Pulmonary artery endothelial cell (primary cell): ENCODE measurements around the gene AGGF1. TPM values are rescaled to one million over a fixed set of nuclear protein-coding genes. Genes with fewer than 3 reads are reported as not detected.
"Not testable (repeated sequence)": the region's sequence is repeated elsewhere in the genome, so short reads cannot be mapped to it uniquely, and the experiment has no call there.

Experiments used
- DNase-seq: peaks from one replicate; pipeline ENCODE4 v3.0.0-alpha.2; 2011; ENCODE audit warnings: low read depth, low spot score
- total RNA-seq: library from RNA; depleted of rRNA; stranded (reverse); fragments of >200 nt; gene quantifications from 2 replicates; pipeline ENCODE4 v1.2.3, GENCODE V29; 2014

AGGF1 gene
- total RNA-seq, 1 donor from 2014 or later: 23.1 TPM

DNA sequence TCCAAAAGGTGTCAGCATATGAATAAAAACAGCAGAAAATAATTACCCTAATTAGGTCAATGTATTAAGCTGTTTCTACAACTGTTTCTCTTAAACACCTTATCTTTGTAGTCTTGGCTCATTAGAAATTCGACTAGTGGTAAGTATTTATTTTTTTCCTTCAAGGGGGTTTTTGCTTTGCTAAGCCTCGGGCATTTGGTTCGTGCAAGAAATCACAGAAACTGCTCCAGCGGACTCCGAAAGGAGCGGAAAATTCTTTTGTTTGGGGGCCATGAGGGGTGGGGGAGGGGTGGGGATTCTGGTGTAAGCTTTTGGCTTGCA, 56.1 kb downstream of the AGGF1 start:
- DNase-seq: no peak

DNA sequence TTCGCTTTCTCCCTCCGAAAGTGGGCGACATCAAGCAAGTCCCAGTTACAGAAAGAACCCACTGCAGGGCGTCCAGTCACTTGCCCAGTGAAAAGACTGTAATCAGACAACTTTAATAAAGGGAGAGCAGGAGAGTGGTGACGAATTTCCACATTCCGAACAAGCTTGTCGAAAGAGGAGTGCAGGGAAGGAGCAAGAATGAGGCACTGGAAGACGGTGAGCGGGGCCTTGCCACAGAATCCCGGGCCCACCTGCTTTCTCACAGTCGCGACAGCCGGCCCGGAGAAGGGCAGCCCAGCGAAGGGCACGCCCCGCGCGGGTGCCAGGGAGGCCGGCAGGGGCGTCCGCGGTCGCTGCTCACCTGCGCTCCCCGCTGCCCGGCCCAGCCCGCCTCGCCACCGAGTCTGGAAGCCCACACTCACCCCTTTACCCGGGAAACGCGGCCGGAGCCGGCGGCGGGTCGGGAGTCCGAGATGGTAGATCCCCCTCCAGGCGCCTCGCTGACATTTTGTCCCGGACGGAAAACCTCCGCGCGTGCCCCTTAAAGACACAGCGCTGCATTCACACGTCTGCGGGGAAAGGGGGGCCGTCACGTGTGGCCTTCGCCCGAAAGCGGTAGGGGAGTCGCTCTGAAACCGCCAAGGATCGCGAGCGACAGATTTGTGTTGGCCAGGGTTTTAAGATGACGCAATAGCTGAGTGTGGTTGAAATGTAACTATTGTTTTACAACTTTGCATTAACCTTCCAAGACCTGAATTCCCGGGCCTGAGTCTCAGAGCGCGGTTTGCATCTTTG, 56.7 kb downstream of the AGGF1 start, which contains the start of gene ZBED3:
Gene ZBED3 (minus strand): TSS at position 597 of the 795 bp plus-strand sequence. CDS start 9,407 bp downstream, outside the sequence.
- DNase-seq: peak; percentile 41

DNA sequence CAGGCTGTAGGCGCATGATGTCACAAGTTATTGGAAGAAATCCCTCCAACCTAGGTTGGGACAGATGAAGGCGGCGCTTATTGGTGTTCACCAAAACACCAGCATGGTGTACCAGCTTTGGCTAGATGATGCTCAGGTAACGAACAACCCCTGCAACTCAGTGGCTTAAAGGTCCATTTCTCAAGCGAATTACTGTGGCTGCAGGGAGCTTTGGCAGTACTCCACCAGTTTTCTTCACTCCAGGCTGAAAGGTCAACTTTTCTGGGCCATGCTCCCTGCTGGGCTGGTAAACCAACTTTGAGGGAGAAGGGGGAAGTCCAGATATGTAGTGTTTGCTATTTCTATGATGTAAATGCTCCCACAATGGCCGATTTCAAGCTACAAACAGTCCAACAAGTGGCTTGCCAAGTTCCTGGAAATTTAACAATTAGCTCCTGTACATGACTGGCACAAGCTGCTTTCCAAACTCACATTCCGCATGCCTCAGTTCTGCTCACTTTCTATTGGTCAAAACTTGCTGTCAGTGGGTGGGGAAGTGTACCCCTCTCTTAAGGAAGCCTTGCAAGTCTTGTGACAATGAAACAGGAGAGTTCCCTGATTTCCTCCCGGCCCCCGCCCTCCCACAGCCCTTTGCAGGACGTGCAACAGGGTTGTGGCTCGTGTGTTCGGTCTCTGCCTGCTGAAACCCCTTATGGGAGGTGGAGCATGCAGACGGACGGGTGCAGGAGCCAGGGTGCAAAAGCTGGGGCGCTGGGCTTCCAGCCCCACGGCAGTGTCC, 57.5 kb downstream of the AGGF1 start:
- no peak for DNase-seq

DNA sequence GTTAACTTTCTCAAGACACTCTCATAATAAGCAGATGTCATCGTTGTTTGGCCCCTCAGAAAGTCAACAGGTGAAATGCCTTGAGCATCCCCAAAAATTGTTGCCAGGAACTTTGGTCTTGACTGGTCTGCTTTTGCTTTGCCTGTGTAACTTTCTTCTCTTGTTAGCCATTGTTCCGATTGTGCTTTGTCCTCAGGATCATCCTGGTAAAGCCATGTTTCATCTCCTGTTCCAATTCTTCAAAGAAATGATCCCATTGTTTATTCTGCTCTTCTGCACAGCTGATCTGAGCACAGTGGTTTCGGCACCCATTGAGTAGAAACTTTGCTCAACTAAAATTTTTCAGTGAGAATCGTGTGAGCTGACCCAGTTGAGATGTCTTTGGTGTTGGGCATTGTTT, 65.0 kb downstream of the AGGF1 start:
- DNase-seq: no peak

DNA sequence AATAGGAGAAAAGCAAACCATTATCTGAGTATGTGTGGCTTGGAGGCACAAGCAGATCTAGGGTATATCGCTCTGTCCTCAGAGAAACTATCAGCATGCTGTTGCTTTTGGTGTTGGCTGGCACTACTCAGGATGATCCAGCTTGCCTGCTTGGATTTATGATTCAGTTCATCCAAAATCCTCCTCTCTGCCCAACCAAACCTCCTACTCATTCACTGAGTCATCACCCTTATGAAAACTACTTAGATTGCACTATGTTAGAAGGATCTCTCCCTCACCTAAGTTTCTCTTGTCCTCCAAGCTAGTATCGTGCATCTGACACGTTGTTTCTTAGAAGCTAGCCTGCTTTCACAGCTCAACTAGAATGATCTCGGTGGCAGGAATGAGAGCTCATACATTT, 71.1 kb downstream of the AGGF1 start:
- DNase-seq: no peak

GRCh38 chr5:77102549-77102948, 72.3 kb downstream of the AGGF1 start:
- DNase-seq: no peak

DNA sequence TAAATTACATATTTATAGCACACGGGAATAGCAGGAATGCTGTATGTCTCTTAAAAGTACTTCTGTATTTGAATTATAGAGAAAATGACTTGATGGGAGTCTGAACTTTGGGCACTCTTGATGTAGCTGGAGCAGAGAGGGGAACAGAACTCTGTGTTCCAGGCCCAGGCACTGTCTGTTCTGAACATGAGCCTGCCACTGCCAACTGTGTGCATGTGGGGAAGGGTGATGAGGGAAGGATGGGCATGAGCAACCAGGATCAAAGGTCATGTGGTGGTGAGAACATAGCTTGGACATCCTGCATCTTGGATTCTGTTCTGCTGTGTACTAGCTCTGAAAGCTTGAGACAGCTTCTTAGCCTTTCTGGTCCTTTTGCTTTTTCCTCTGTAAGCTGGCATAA, 73.3 kb downstream of the AGGF1 start:
- DNase-seq: no peak

GRCh38 chr5:77104813-77105212, 74.6 kb downstream of the AGGF1 start:
- no peak for DNase-seq

- not testable (repeated sequence) for DNase-seq
These were observed 76.8 kb downstream of the AGGF1 start for GRCh38 chr5:77107035-77107434.

Other genes with a start within 250 kb of the AGGF1 start
- gene F2RL1, start 211.4 kb upstream of the AGGF1 start, total RNA-seq: 36.5 and 53.5 TPM in 2 replicates
- gene S100Z, start 180.4 kb upstream of the AGGF1 start, total RNA-seq: not detected in 2 replicates
- 0.18 TPM in 1 of 2 replicates, not detected in the other for gene CRHBP, start 77.4 kb upstream of the AGGF1 start, total RNA-seq
- 1.7 and 3.6 TPM in 2 replicates for gene ZBED3, start 56.9 kb downstream of the AGGF1 start, total RNA-seq
- not detected in 2 replicates for gene PDE8B, start 180.3 kb downstream of the AGGF1 start, total RNA-seq